SHP77 (cell line): ENCODE results near the gene DNAH9.

Experiments
- DNase-seq, 2 experiments: peaks; one replicate each; lab custom pipeline; 2025; lab: John Stamatoyannopoulos, UW

Gene DNAH9

GRCh38 chr17:11651089-11651488 is 52.8 kb downstream of the DNAH9 start:
- DNase-seq, result no peak

GRCh38 chr17:11668618-11669017 is 70.3 kb downstream of the DNAH9 start:
- DNase-seq, result no peak

GRCh38 chr17:11671126-11671525 is 72.9 kb downstream of the DNAH9 start:
- no peak for DNase-seq

DNA sequence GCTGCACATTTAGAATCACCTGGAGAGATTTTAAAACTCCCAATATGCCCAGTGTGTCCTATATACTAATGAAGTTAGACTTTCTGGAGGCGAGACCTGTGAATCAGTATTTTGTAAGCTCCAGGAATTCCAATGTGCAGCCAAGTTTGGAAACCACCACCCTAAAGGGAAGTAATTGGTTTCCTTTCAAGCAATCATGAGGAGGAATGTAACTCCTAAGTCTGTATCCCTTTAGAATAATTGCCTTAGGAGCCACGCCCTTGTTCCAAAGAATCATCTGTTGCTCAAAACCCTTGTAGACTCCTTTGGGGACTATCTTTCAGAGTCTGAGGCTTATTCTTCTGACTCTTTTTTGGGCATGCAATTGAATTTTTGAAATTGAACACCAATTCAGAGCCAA is 84.4 kb downstream of the DNAH9 start:
- no peak for DNase-seq

- no peak for DNase-seq
Observed at GRCh38 chr17:11690681-11691080, 92.4 kb downstream of the DNAH9 start.

DNA sequence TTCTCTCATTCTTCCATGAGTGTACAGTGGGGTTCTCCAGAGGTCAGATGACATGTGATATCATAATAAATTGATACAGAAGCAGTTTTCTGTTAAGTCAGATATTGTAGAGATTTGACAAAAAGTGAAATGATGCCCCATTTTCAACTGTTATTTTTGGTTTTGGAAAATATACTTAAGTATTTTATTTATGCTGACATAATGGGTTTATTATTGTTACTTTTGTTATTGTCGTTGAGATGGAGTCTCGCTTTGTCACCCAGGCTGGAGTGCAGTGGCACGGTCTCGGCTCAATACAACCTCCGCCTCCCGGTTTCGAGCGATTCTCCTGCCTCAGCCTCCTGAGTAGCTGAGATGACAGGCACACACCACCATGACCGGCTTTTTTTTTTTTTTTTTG is 94.4 kb downstream of the DNAH9 start:
- no peak for DNase-seq

DNA sequence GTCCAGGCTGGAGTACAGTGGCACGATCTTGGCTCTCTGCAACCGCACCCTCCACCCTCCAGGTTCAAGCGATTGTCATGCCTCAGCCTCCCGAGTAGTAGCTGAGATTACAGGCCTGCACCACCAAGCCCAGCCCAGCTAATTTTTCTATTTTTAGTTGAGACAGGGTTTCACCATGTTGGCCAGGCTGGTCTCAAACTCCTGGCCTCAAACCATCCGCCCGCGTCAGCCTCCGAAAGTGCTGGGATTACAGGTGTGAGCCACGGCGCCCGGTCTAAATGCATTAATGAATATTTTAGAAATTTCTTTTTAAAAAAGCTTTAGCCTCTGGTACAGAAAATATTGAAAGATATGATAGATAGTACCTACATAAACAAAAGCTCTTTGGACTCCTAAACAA is 95.0 kb downstream of the DNAH9 start:
- no peak for DNase-seq

- DNase-seq, result no peak
Observed at GRCh38 chr17:11700668-11701067, 102.4 kb downstream of the DNAH9 start.

- DNase-seq, result no peak
Observed at GRCh38 chr17:11701911-11702310, 103.6 kb downstream of the DNAH9 start.

DNA sequence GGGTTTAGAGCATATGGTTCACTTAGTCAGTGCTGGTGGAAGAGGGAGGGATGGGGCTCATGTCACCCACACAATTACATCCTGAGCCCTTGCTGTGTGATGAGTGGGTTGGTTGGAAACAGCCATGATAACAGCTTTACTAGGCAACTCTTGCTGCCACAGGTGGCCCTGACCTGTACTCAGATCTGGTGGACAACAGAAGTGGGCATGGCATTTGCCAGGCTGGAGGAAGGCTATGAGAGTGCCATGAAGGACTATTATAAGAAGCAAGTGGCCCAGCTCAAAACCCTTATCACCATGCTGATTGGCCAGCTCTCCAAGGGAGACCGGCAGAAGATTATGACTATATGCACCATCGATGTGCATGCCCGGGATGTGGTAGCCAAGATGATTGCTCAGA is 105.8 kb downstream of the DNAH9 start:
- DNase-seq, result no peak

GRCh38 chr17:11705111-11705510 is 106.8 kb downstream of the DNAH9 start:
- peak; percentile 22 to 47 for DNase-seq

DNA sequence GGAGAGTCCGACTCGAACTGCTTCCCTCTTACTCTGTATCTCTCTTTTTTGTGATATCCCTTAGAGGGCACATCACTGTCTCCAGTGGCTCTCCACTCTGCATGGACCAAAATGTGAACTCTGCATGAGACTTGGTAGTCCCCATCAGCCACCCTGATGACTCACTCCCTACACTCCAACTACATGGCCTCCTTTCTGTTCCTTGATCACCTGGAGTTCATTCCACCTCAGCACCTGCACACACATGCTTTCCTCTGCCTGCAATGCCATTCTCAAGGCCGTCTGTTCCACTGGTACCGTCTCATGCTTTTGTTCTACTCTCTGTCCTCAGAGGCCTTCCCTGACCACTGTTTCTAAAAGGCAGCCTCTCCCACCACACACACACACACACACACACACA is 109.3 kb downstream of the DNAH9 start:
- no peak for DNase-seq

GRCh38 chr17:11712456-11712855 is 114.2 kb downstream of the DNAH9 start:
- no peak for DNase-seq

- DNase-seq, result no peak
Observed at GRCh38 chr17:11719203-11719602, 120.9 kb downstream of the DNAH9 start.

- no peak for DNase-seq
Observed at GRCh38 chr17:11719856-11720255, 121.6 kb downstream of the DNAH9 start.

GRCh38 chr17:11720816-11721215 is 122.5 kb downstream of the DNAH9 start:
- DNase-seq, result no peak

DNA sequence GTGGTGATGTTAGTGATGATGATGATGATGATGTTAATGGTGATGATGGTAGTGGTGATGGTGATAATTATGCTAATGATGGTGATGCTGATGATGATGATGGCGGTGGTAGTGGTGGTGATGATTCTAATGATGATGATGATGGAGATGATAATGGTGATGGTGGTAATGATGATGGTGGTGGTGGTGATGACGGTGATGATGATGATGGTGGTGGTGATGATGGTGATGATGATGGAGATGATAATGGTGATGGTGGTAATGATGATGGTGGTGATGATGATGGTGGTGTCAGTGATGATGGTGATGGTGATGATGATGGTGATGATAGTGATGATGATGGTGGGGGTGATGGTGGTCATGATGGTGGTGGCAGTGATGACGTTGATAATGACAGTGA is 132.5 kb downstream of the DNAH9 start:
- DNase-seq, result no peak

GRCh38 chr17:11736613-11737312 is 138.5 kb downstream of the DNAH9 start:
- peak; percentile 35 to 37 for DNase-seq

DNA sequence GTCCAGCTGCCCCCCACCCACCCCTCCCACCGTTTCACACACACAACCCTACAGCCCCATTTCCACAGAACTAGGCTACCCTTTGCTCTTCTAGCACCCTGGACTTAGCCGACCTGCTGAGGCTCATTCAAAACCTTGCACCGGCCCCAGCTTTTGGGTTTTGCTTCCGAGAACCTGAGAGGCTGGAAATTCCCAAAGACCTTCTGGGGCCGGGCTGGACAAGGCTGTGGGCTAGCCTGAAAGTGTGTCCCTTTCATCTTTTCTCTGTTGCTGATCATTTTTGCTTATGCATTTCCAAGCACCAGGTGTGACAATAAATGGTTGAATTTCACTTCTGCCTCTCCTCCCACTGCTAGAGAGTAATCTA is 139.0 kb downstream of the DNAH9 start:
- no peak for DNase-seq

- DNase-seq, result no peak
Observed at GRCh38 chr17:11738151-11738550, 139.9 kb downstream of the DNAH9 start.

- no peak for DNase-seq
Observed at GRCh38 chr17:11739351-11739750, 141.1 kb downstream of the DNAH9 start.

DNA sequence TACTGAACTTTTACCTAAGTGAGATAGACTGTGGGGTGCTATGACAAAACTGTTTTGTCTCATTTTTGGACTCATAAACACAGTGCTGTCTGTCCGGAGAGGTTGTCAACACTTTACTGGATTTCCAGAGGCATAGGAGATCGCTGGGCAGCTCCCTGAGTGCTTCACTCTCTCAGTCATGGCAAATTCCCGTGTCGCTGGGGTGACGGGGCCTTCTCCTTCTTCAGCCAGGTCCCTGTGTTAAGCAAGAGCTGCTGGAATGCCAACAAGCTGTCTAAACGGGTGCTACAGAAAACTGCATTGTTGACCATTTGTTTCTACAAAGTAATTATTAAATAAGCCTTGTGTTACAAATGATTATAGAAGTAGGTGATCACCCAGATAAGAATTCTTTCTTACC is 141.6 kb downstream of the DNAH9 start:
- no peak for DNase-seq

DNA sequence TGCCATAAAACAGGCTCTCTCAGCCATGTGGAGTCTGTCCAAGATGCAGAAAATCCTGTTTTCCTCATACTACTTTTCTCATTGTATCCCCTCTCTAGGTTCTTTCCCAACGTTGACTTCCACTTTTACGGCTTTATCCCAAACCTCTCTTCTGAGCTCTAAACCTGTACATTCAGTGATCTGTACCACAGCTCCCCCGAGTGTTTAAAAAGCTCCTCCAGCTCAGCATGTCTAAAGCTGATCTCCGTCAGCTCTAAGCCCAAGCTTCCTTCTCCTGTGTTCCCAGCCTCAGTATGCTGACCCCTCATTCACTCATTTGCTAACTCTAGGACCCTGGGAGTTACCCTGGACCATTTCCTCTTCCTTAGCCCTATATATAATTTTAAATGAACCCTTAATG is 144.6 kb downstream of the DNAH9 start:
- no peak for DNase-seq

DNA sequence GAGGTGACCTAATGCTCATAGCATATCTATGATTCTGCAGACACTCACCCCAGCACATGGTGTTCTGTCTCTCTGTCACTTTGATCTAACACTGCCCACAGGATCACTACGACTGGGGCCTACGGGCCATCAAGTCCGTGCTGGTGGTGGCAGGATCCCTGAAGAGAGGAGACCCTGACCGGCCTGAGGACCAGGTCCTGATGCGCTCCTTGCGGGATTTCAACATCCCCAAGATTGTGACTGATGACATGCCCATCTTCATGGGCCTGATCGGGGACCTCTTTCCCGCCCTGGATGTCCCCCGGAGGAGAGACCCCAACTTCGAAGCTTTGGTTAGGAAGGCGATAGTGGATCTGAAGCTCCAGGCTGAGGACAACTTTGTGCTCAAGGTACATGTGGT is 146.4 kb downstream of the DNAH9 start:
- no peak for DNase-seq

DNA sequence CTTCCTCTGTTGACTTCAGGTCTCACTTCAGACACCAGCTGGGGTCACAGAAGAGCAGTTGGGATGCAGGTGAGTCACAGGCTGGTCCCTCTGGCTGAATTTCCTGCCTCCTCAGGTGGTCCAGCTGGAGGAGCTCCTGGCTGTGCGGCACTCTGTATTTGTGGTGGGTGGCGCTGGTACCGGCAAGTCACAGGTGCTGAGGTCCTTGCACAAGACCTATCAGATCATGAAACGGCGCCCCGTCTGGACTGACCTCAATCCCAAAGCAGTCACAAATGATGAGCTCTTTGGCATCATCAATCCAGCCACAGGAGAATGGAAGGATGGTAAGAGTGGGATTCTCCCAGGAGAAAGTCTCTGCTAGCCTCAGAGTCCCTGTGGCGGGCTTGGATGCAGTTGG is 149.2 kb downstream of the DNAH9 start:
- no peak for DNase-seq
